Measurements from ENCODE around the gene VWC2L.

- TF ChIP-seq CTCF (IDR thresholded peaks at IDR 0.05): no peak
- no peak for TF ChIP-seq EZH2 (IDR thresholded peaks at IDR 0.05; ENCODE audit: borderline replicate concordance, insufficient read depth, low read depth, low read length, poor library complexity, severe bottlenecking)
These were observed 40.8 kb downstream of the VWC2L start for GRCh38 chr2:214451516-214452275.

Data from B cell (primary cell).